Spleen (tissue), 7 donors: ENCODE data around the gene SLC8A1.

ENCODE experiments used
- POLR2A ChIP-seq, 3 donors: fragments of 450-650 bp; IDR thresholded peaks; one replicate each; pipeline ENCODE4 v1.5.1; 2017; ENCODE audit warnings: antibody characterized with exemption in 3 of 3, mild to moderate bottlenecking in 1 of 3
- TF ChIP-seq, protein P1 (sequence below), 11 experiments: fragments of 200-600 bp in 7 of 11; fragments of 450-650 bp in 4 of 11; sonication (generic) in 4 of 11; IDR thresholded peaks in 8 of 11; conservative IDR thresholded peaks in 3 of 11; 1 replicate in 7 of 11; 2 replicates in 4 of 11; pipeline versions ENCODE4 v1.4.0 to v1.8.0; 2016 to 2021; ENCODE audit warnings: antibody characterized with exemption in 11 of 11, inconsistent platforms in 4 of 11, mild to moderate bottlenecking in 1 of 11
- donor health status: DM: no; HTN: no; CAD: no; lungs with moderate emphysema.
- donor health status: DM: no; HTN: no; CAD: no.
- donor health status: DM: no; HTN: no; CAD: no.

DNA sequence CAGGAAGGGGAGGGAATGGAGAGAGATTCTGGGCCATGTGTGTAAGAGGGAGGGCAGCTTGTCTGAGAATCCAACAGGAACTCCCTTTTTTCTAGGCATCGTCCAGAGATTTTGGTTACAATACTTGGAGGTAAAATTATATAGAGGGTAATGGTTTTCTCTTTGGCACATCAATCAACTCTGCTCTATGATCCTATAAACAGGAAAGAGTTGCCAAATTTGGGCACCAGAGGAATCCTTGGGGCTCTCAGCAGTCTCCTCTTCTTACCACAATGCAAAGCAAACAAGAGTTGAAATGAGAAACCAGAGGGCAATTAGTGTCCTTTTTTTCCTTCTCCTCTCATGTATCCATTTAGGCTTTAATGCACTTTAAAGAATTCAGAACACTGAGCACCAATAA, 243.4 kb downstream of the SLC8A1 start:
- TF ChIP-seq, protein P1, sequence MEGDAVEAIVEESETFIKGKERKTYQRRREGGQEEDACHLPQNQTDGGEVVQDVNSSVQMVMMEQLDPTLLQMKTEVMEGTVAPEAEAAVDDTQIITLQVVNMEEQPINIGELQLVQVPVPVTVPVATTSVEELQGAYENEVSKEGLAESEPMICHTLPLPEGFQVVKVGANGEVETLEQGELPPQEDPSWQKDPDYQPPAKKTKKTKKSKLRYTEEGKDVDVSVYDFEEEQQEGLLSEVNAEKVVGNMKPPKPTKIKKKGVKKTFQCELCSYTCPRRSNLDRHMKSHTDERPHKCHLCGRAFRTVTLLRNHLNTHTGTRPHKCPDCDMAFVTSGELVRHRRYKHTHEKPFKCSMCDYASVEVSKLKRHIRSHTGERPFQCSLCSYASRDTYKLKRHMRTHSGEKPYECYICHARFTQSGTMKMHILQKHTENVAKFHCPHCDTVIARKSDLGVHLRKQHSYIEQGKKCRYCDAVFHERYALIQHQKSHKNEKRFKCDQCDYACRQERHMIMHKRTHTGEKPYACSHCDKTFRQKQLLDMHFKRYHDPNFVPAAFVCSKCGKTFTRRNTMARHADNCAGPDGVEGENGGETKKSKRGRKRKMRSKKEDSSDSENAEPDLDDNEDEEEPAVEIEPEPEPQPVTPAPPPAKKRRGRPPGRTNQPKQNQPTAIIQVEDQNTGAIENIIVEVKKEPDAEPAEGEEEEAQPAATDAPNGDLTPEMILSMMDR (IDR thresholded peaks at IDR 0.05 in 8 of 11, conservative IDR thresholded peaks at IDR 0.05 in 3 of 11) = no peak
- TF ChIP-seq POLR2A (IDR thresholded peaks at IDR 0.05) = no peak
